KOPT-K1 (cell line): ENCODE results near the gene ITGAE.
A peak's percentile ranks its signal among the peaks of the same experiment; 100 is the strongest.

ENCODE experiments used
- H3K27ac ChIP-seq: fragments of 200-600 bp; sonication (generic); 2 replicates; pipeline ENCODE4 v1.5.1; 2016; ENCODE audit warnings: antibody characterized with exemption, mild to moderate bottlenecking, low read depth, low read length; ENCODE audit not compliant: poor library complexity, severe bottlenecking
- H3K36me3 ChIP-seq: fragments of 200-600 bp; sonication (generic); 2 replicates; pipeline ENCODE4 v1.5.1; 2017; ENCODE audit warnings: antibody characterized with exemption, mild to moderate bottlenecking, low read length, moderate library complexity; ENCODE audit not compliant: insufficient read depth
- H3K9me3 ChIP-seq: fragments of 200-600 bp; sonication (generic); 2 replicates; pipeline ENCODE4 v1.5.1; 2017; ENCODE audit warnings: antibody characterized with exemption, low read length, mild to moderate bottlenecking; ENCODE audit not compliant: insufficient read depth, poor library complexity, severe bottlenecking

Gene ITGAE

GRCh38 chr17:3828852-3829232, 27.9 kb upstream of the ITGAE start:
- H3K27ac ChIP-seq: no peak overlapping the region
- H3K36me3 ChIP-seq: peaks cover 85% of the 10 kb centered on the region

DNA sequence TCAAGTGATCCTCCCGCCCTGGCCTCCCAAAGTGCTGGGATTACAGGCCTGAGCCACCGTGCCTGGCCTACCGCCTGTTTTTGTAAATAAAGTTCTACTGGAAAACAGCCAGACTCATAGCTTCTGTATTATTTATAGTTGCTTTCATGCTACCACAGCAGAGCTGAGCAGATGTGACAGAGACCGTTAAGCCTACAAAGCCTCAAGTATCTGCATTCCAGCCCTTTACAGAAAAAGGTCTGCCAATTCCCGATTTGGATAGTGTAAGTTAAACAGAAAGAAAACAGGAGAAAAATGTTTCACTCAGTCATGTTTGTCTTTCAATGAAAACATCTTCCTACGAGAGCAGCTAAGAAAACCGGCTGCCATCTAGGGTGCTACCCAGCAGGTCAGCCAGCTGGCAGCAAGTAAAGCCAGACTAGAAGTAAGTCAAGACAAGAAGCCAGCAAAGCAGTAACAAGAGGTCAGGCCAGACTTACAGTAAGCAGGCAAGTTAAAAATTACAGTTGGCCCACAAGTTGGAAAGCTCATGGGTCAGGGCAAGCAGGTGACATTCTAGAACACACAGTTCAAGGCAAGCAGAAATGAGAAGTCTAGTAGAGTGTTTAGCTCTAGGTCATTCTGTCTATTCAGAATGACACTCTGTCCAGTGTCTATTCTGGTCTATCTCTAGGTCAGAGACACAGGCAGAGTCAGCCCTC, 27.3 kb upstream of the ITGAE start:
- H3K27ac ChIP-seq: no peak overlapping the region
- H3K36me3 ChIP-seq: peaks cover 85% of the 10 kb centered on the region

More at GRCh38 chr17:3828852-3829232, 27.9 kb upstream of the ITGAE start:
- no peaks in the 10 kb centered on the region for H3K9me3 ChIP-seq

DNA sequence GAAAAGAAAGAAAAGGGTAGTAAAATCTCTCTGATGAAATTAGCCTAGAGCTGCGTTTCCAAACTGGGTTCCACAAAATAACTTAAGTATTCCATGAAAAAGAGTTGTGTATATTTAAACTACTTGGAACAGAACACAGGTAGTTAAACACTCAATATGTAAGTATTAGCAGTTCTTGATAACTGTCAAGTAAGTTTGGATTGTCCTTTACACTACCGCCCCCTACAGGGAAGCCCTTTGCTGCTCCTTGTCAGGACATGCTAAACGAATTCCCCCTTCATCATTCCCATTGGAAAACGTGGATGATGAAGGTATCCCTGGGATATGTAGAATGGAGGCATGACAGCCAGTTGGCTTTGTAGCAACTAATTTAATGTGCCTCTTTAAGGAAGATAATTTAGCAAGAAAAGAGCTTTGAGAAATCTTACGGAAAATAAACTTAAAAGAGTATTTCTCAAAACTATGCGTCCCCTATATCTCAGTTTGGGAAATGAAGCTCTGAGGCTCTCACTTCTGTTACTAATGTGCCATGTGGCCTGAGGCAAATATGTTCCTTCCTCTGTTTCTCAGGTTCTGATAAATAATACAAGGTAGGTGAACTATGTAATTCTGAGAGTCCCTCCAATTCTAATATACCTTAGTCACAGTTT, 26.3 kb upstream of the ITGAE start:
- H3K9me3 ChIP-seq: no peaks in the 10 kb centered on the region
- no peak overlapping the region for H3K27ac ChIP-seq
- H3K36me3 ChIP-seq: peaks cover 89% of the 10 kb centered on the region

More for the DNA sequence above, 27.3 kb upstream of the ITGAE start:
- H3K9me3 ChIP-seq: no peaks in the 10 kb centered on the region

DNA sequence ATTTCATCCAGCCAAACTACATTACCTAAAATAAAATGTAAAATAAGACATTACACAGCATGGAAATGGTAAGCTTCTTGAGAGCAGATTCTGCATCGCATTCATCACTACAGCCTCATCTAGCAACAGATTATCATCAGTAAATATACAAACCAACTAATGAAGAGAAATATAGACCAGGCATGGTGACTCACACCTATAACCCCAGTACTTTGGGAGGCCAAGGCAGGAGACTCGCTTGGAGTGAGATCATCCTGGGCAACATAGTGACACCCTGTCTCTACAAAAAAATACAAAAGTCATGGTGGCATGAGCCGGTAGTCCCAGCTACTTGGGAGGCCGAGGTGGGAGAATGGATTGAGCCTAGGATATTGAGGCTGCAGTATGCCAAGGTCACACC, 25.2 kb upstream of the ITGAE start:
- Histone ChIP-seq H3K9me3 (no peaks in the 10 kb centered on the region), H3K27ac (peak overlapping the region; percentile 10), H3K36me3 (peaks cover 98% of the 10 kb centered on the region)

GRCh38 chr17:3821101-3821500, 20.1 kb upstream of the ITGAE start:
- H3K9me3 ChIP-seq: no peaks in the 10 kb centered on the region
- H3K27ac ChIP-seq: no peak overlapping the region
- peaks cover 100% of the 10 kb centered on the region for H3K36me3 ChIP-seq

DNA sequence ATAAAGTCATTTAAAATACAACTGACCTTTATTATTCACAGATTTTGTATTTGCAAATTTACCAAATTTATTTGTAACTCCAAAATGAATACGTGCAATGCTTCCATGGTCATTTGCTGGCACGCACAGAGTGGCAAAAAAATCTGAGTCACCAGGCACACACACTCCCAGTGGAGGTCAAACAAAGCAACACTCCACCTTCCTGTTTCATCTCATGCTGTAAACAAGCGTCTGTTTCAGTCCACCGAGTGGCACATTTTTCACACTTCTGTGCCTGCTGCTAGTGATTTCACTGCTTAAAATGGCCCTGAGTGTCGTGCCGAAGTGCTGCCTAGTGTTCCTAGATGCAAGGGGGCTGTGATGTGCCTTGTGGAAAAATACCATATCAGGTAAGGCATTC, 17.8 kb upstream of the ITGAE start:
- Histone ChIP-seq H3K36me3 (peaks cover 100% of the 10 kb centered on the region), H3K27ac (no peak overlapping the region), H3K9me3 (no peaks in the 10 kb centered on the region)

GRCh38 chr17:3817851-3818605, 17.0 kb upstream of the ITGAE start:
- no peaks in the 10 kb centered on the region for H3K9me3 ChIP-seq
- H3K36me3 ChIP-seq: peaks cover 100% of the 10 kb centered on the region
- no peak overlapping the region for H3K27ac ChIP-seq

- peaks cover 100% of the 10 kb centered on the region for H3K36me3 ChIP-seq
Measured at GRCh38 chr17:3815925-3816324, 14.9 kb upstream of the ITGAE start.

GRCh38 chr17:3815122-3815521, 14.1 kb upstream of the ITGAE start:
- H3K36me3 ChIP-seq: peaks cover 100% of the 10 kb centered on the region
- H3K9me3 ChIP-seq: no peaks in the 10 kb centered on the region
- H3K27ac ChIP-seq: peak overlapping the region; percentile 12

More at GRCh38 chr17:3815925-3816324, 14.9 kb upstream of the ITGAE start:
- H3K9me3 ChIP-seq: no peaks in the 10 kb centered on the region
- no peak overlapping the region for H3K27ac ChIP-seq

DNA sequence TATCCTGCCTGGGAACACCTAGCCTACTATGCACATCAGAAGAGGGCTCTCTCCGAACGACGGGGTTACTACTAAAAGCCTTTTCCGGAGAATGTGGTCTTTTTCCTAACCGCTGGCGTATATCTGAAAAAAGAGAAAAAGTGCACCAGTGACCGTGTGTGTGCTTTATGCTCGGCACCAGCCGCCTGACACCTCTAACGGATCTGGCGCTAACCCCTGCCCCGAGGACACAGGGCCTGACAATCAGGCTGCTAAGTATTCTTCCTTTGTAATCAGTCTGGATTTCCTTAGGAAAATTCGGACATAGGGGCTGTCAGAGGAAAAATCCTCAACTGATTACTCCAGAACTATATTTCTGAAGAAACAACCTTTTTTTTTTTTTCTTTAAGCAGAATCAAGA, 13.4 kb upstream of the ITGAE start:
- H3K27ac ChIP-seq: no peak overlapping the region
- H3K36me3 ChIP-seq: peaks cover 100% of the 10 kb centered on the region
- no peaks in the 10 kb centered on the region for H3K9me3 ChIP-seq

DNA sequence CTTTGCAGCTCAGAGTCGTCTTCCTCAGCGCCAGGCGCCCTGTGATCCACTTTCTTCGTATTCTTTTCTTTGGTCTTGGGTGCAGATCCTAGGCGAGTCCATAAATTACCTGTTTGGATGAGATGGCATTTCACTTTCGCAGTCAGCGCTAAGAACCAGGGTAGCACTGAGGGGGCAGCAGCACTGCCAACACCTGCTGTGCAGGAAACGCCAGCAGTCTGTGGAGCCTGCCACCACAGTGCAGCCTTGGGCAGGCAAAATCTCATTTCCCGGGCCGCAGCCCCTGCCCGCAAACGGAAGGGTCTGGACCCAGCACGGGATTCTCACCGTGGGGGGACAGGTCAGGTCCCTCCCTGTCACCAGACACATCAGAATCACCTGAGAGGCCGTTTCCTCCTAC, 12.2 kb upstream of the ITGAE start:
- Histone ChIP-seq H3K9me3 (no peaks in the 10 kb centered on the region), H3K36me3 (peaks cover 100% of the 10 kb centered on the region), H3K27ac (no peak overlapping the region)

GRCh38 chr17:3812771-3813170, 11.8 kb upstream of the ITGAE start:
- Histone ChIP-seq H3K27ac (no peak overlapping the region), H3K36me3 (peaks cover 100% of the 10 kb centered on the region), H3K9me3 (no peaks in the 10 kb centered on the region)

DNA sequence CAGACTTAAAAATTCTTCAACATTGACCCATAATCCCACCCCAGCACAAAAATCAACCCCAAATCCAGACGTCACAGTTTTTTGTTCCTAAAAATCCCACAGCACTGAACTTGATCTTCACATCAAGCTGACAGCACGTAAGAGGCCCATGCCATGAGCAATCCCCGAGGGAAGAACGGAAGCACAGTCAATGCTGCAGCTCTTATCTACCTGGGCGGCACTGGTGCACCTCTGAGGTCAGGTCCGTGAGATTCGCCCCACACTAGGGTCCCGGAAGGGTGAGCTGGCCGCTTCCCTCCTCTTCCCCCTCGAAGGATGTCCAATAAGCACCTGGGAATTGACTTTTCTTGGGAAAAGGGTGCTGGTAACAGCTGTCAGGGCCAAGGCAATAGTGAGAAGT, 11.3 kb upstream of the ITGAE start:
- H3K9me3 ChIP-seq: no peaks in the 10 kb centered on the region
- peaks cover 100% of the 10 kb centered on the region for H3K36me3 ChIP-seq

DNA sequence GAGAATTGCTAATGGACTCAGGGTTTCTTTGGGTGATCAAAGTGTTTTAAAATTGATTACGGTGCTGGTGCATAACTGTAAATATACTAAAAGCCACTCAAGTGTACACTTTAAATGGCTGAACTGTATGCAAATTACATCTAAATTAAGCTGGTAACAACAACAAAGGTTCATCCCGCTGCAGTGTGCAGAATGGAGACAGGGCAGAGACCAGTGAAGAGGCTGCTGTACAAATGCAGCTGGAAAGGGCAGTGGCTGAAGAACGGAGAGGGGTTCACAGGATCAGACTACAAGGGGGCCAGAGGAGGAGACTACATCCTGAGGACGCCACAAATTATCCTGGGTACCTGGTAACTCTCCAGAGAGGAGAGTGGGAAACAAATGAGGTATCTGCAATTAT, 9.0 kb upstream of the ITGAE start:
- Histone ChIP-seq H3K9me3 (no peaks in the 10 kb centered on the region), H3K36me3 (peaks cover 99% of the 10 kb centered on the region), H3K27ac (no peak overlapping the region)

More for the DNA sequence above, 11.3 kb upstream of the ITGAE start:
- H3K27ac ChIP-seq: no peak overlapping the region

DNA sequence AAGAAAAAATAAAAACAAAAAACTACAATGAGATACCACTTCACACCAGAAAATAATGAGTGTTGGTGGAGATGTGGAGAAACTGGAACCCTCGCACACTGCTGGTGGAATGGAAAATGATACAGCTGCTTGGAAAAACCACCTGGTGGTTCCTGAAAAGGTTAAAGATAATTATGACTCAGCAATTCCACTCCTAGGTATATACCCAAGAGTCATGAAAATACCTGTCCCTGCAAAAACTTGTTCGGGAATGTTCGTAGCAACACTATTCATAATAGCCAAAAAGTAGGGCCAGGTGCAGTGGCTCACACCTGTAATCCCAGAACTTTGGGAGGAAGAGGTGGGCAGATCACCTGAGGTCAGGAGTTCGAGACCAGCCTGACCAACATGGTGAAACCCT, 8.1 kb upstream of the ITGAE start:
- Histone ChIP-seq H3K9me3 (no peaks in the 10 kb centered on the region), H3K36me3 (peaks cover 93% of the 10 kb centered on the region)

More for the DNA sequence above, 8.1 kb upstream of the ITGAE start:
- no peak overlapping the region for H3K27ac ChIP-seq
